Kidney epithelial cell (primary cell): Measurements from ENCODE around the gene SLC49A3. TPM values are rescaled to one million over a fixed set of nuclear protein-coding genes. Genes with fewer than 3 reads are reported as not detected.
"Not testable (repeated sequence)": the region's sequence is repeated elsewhere in the genome, so short reads cannot be mapped to it uniquely, and the experiment has no call there.

Experiments used
- DNase-seq: peaks from one replicate; pipeline ENCODE4 v3.0.0-alpha.2; 2010; ENCODE audit warnings: low read depth
- H3K27me3 ChIP-seq: 2 replicates; pipeline ENCODE4 v1.6.0; 2011; ENCODE audit warnings: low read length; ENCODE audit not compliant: control insufficient read depth, insufficient read depth
- H3K36me3 ChIP-seq: 2 replicates; pipeline ENCODE4 v1.5.1; 2011; ENCODE audit warnings: low read length; ENCODE audit not compliant: control insufficient read depth, insufficient read depth
- H3K4me3 ChIP-seq: 2 replicates; pipeline ENCODE4 v1.5.1; 2011; ENCODE audit warnings: low read depth, mild to moderate bottlenecking, control low read depth, low read length
- total RNA-seq: library from RNA; depleted of rRNA; stranded (reverse); fragments of >200 nt; gene quantifications from 2 replicates; pipeline ENCODE4 v1.2.3, GENCODE V29; 2015
- TF ChIP-seq, protein P1 (sequence below): IDR thresholded peaks from 2 replicates; pipeline ENCODE4 v1.5.1; 2011; ENCODE audit warnings: mild to moderate bottlenecking, moderate library complexity, low read length, control low read depth, inconsistent platforms; ENCODE audit not compliant: insufficient read depth, poor library complexity, severe bottlenecking

SLC49A3 gene
- total RNA-seq, 1 donor from 2014 or later: 3.4 TPM

DNA sequence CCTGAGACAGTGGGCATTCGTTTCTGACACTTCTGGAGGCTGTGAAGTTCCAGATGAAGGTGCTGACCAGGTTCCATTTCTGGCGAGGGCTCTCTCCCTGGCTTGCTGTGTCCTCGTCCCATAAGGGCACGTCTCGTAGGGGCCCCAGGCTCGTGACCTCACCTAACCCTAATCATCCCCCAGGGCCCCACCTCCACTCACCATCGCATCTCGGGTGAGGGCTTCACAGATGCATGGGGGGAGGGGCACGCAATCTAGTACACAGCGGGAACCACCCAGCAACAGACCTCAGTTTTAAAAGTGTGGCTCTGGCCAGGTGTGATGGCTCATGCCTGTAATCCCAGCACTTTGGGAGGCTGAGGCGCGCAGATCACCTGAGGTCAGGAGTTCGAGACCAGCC, 41.5 kb downstream of the SLC49A3 start:
- Histone ChIP-seq H3K4me3 (no peak overlapping the region), H3K27me3 (peaks cover 39% of the 10 kb centered on the region), H3K36me3 (no peaks in the 10 kb centered on the region)
- TF ChIP-seq, protein P1, sequence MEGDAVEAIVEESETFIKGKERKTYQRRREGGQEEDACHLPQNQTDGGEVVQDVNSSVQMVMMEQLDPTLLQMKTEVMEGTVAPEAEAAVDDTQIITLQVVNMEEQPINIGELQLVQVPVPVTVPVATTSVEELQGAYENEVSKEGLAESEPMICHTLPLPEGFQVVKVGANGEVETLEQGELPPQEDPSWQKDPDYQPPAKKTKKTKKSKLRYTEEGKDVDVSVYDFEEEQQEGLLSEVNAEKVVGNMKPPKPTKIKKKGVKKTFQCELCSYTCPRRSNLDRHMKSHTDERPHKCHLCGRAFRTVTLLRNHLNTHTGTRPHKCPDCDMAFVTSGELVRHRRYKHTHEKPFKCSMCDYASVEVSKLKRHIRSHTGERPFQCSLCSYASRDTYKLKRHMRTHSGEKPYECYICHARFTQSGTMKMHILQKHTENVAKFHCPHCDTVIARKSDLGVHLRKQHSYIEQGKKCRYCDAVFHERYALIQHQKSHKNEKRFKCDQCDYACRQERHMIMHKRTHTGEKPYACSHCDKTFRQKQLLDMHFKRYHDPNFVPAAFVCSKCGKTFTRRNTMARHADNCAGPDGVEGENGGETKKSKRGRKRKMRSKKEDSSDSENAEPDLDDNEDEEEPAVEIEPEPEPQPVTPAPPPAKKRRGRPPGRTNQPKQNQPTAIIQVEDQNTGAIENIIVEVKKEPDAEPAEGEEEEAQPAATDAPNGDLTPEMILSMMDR: no peak
- no peak for DNase-seq

DNA sequence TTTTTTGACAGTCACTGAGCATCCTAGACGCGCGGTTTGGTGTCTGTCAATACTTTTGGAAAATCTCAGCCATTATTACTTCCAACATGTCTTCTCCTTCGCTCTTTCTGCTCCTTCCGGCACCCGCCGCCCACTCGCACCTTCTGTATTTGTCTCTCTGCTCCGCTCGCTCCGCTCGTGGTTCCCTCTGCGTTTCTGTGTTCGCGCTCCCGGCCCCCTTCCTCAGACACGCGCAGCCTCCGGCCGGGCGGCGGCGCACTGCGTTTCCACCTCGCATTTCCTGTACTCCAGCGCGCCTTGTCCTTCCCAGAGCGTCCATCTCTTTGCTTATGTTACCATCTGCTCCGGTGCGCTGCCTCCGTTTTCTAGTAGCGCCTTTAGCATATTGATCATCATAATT, 42.5 kb downstream of the SLC49A3 start:
- DNase-seq: no peak
- TF ChIP-seq, protein P1: no peak
- Histone ChIP-seq H3K4me3 (no peak overlapping the region), H3K36me3 (no peaks in the 10 kb centered on the region), H3K27me3 (peaks cover 30% of the 10 kb centered on the region)

DNA sequence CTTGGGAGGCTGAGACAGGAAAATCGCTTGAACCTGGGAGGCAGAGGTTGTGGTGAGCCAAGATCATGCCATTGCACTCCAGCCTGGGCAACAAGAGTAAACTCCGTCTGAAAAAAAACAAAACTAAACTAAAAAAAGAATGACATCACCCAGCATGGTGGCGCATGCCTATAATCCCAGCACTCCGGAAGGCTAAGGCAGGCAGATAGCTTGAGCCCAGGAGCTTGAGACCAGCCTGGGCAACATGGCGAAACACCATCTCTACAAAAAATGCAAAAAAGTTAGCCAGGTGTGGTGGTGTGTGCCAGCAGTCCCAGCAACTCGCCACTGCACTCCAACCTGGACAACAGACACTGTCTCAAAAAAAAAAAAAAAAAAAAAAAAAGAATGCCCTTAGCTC, 46.6 kb downstream of the SLC49A3 start:
- DNase-seq, H3K27me3 ChIP-seq, H3K36me3 ChIP-seq, H3K4me3 ChIP-seq: not testable (repeated sequence)

DNA sequence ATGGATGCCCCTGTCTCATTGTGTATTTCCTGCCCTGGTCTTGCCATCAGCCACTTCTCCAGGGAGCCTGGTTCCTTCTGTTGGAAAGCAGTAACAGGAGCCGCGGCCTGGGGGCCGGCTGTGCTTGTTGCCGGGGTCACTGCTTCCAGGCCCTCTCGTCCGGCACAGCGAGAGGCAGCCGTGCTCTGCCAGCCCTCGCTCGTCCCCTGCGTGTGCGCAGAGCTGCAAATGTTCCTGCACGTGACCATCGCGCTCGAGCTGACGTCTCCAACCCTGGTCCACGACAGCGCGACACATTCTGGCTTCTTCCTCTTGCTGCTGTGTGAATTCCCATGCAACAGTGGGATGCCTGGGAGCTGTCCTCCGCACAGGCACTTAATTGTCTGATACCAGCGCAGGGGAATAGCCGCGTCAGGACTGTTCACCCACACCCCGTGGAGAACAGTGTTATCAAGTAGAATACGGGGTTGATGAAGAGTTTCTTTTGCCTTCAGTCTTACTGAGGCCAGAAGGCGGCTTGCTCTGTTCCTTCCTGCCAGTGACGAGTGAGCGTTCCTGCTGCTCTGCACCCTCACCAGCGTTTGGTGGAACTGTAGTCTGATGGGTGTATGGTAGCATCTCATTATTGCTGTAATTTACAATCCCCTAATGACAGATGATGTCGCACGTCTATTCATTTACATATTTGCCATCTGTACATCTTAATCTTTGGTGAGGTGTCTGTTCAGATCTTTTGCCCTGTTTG, 51.2 kb downstream of the SLC49A3 start:
- Histone ChIP-seq H3K4me3 (no peak overlapping the region), H3K27me3 (peaks cover 21% of the 10 kb centered on the region), H3K36me3 (no peaks in the 10 kb centered on the region)
- TF ChIP-seq, protein P1: no peak
- DNase-seq: no peak

DNA sequence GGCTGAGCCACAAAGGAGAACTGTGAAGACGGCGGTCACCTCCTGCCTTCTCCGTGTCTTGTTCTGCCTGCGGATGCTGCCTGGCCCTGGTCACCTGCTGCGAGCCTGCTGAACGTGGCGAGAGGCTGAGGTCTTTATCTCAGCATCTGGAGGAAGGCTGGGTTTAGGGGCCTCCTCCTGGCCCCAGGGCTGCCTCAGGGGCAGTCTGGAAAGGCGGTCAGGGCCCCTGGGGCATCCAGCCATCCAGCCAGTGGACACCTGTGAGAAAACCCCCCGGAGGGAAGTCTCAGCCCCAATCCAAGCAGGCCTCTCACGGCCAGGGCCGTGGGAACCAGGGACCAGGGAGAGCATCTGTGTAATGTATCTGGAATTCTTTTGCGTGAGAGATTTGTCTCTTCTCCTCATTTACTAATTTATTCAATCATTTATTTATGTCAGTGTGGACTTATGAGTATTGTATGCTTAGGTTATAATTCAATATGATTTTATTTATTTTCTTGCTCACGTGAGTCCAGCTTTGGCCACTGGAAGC, 52.3 kb downstream of the SLC49A3 start:
- TF ChIP-seq, protein P1: no peak
- no peak overlapping the region for H3K4me3 ChIP-seq
- no peaks in the 10 kb centered on the region for H3K36me3 ChIP-seq
- DNase-seq: no peak
- peaks cover 21% of the 10 kb centered on the region for H3K27me3 ChIP-seq

DNA sequence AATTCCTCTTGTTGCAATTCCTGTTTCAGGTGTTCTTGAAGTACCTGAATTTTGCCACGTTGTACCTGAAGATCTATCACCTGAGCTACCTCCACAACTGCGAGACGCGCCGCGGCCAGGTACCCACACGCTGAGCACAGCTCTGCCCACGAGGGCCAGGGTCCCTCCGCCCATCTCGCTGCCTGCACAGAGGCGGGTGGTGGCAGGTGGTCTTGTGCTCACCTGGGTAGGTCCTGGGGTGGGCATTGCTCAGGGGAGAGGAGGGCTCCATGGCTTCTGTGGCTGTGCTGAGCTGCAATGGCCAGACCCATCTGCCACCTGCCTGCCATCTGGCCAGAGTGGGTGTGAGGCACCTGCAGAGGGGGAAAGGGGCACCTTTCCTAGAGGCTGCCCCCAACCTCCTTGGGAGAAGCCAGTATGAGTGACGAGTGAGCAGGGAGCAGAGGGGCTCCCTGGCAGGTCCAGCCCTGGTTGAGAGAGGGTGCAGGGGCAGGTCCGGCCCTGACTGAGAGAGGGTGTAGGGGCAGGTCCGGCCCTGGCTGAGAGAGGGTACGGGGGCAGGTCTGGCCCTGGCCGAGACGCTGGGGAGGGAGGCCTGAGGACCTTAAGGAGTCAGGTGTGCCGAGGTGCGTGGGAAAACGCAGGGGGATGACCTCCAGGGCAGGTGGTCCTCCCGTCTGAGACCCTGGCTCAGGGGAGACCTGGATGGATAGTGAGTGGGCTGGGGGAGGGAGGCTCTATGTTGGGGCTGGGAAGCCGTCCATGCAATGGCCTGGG, 52.9 kb downstream of the SLC49A3 start:
- peaks cover 21% of the 10 kb centered on the region for H3K27me3 ChIP-seq
- TF ChIP-seq, protein P1: no peak
- DNase-seq: no peak

DNA sequence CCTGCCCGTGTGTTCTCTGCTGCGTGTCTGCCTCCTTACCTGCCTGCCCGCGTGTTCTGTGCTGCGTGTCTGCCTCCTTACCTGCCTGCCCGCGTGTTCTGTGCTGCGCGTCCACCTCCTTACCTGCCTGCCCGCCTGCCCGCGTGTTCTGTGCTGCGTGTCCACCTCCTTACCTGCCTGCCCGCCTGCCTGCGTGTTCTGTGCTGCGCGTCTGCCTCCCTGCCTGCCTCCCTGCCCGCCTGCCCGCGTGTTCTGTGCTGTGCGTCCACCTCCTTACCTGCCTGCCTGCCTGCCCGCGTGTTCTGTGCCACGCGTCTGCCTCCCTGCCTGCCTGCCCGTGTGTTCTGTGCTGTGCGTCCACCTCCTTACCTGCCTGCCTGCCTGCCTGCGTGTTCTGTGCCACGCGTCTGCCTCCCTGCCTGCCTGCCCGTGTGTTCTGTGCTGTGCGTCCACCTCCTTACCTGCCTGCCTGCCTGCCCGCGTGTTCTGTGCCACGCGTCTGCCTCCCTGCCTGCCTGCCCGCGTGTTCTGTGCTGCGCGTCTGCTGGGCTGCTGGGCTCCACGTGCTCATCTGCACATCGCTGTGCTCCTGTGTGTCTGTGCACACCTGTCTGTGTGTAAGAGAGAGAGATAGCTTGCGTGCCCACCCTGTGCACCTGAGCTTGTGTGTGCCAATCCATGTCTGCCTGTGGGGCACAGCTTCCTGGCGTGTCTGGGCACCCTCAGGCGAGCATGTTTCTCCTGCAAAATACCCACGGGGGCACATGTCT, 53.7 kb downstream of the SLC49A3 start:
- not testable (repeated sequence) for H3K4me3 ChIP-seq, H3K36me3 ChIP-seq, DNase-seq
- H3K27me3 ChIP-seq: peaks cover 24% of the 10 kb centered on the region

More for the DNA sequence above, 52.9 kb downstream of the SLC49A3 start:
- Histone ChIP-seq H3K36me3 (no peaks in the 10 kb centered on the region), H3K4me3 (no peak overlapping the region)
